NCI-H774 (cell line): ENCODE measurements around the gene SLC15A1.

ENCODE experiments used
- DNase-seq: peaks from one replicate; lab custom pipeline; 2025; lab: John Stamatoyannopoulos, UW

Gene SLC15A1

GRCh38 chr13:98751861-98752466, 508 bp downstream of the SLC15A1 start:
- DNase-seq: no peak

GRCh38 chr13:98751367-98751782, 1.1 kb downstream of the SLC15A1 start:
- DNase-seq: no peak

- DNase-seq: no peak
Observed at GRCh38 chr13:98749501-98749900, 3.0 kb downstream of the SLC15A1 start.

GRCh38 chr13:98746968-98747367, 5.5 kb downstream of the SLC15A1 start:
- no peak for DNase-seq

GRCh38 chr13:98743377-98743776, 9.1 kb downstream of the SLC15A1 start:
- no peak for DNase-seq

- no peak for DNase-seq
Observed at GRCh38 chr13:98742961-98743360, 9.5 kb downstream of the SLC15A1 start.

GRCh38 chr13:98741741-98742435, 10.6 kb downstream of the SLC15A1 start:
- no peak for DNase-seq

- DNase-seq: no peak
Observed at GRCh38 chr13:98740131-98740530, 12.3 kb downstream of the SLC15A1 start.

- no peak for DNase-seq
Observed at GRCh38 chr13:98738993-98739392, 13.5 kb downstream of the SLC15A1 start.

GRCh38 chr13:98738213-98738612, 14.3 kb downstream of the SLC15A1 start:
- no peak for DNase-seq

- DNase-seq: no peak
Observed at GRCh38 chr13:98731925-98732324, 20.5 kb downstream of the SLC15A1 start.

- DNase-seq: no peak
Observed at GRCh38 chr13:98731038-98731437, 21.4 kb downstream of the SLC15A1 start.

GRCh38 chr13:98730441-98730840, 22.0 kb downstream of the SLC15A1 start:
- DNase-seq: no peak

GRCh38 chr13:98729658-98730057, 22.8 kb downstream of the SLC15A1 start:
- DNase-seq: no peak

GRCh38 chr13:98722958-98723357, 29.5 kb downstream of the SLC15A1 start:
- no peak for DNase-seq

- no peak for DNase-seq
Observed at GRCh38 chr13:98721825-98722510, 30.5 kb downstream of the SLC15A1 start.

GRCh38 chr13:98719527-98720250, 32.8 kb downstream of the SLC15A1 start:
- DNase-seq: no peak

GRCh38 chr13:98717891-98718290, 34.6 kb downstream of the SLC15A1 start:
- DNase-seq: no peak

- DNase-seq: no peak
Observed at GRCh38 chr13:98717256-98717655, 35.2 kb downstream of the SLC15A1 start.

GRCh38 chr13:98710521-98710920, 42.0 kb downstream of the SLC15A1 start:
- DNase-seq: no peak

- DNase-seq: no peak
Observed at GRCh38 chr13:98707281-98707999, 45.0 kb downstream of the SLC15A1 start.
